K562 (cell line): Measurements from ENCODE around the gene WDR44. TPM values are rescaled to one million over a fixed set of nuclear protein-coding genes. Genes with fewer than 3 reads are reported as not detected.

Source experiments
- FOXK2 ChIP-seq, 2 experiments: fragments of 450-650 bp; IDR thresholded peaks in 1 of 2; conservative IDR thresholded peaks in 1 of 2; 2 replicates each; pipeline ENCODE4 v1.6.1; 2016; ENCODE audit warnings: low read depth in 2 of 2, mild to moderate bottlenecking in 1 of 2
- GATAD2A ChIP-seq: fragments of 450-650 bp; IDR thresholded peaks from 2 replicates; pipeline ENCODE4 v1.6.1; 2017
- NFIX ChIP-seq: fragments of 250-450 bp; sonication (Bioruptor Pico); IDR thresholded peaks from 2 replicates; pipeline ENCODE4 v1.4.0; 2020; ENCODE audit warnings: low read depth, mild to moderate bottlenecking, moderate library complexity
- POLR2G ChIP-seq: fragments of 200-400 bp; formaldehyde crosslinking; IDR thresholded peaks from 2 replicates; pipeline ENCODE4 v1.6.1; 2017; ENCODE audit warnings: low read depth, mild to moderate bottlenecking, antibody characterized with exemption, low read length, moderate library complexity
- RAD51 ChIP-seq: fragments of 450-650 bp; IDR thresholded peaks from 2 replicates; pipeline ENCODE4 v1.7.1; 2016; ENCODE audit warnings: low read depth, mild to moderate bottlenecking, borderline replicate concordance
- TEAD1 ChIP-seq, 2 experiments: fragments of 450-650 bp in 1 of 2; sonication (generic) in 1 of 2; formaldehyde crosslinking; IDR thresholded peaks; 2 replicates each; pipeline versions ENCODE4 v1.4.0 to v1.8.0; 2020 to 2022; ENCODE audit warnings: mild to moderate bottlenecking in 2 of 2, missing genetic modification reagents in 1 of 2
- ZNF23 ChIP-seq: fragments of 250-450 bp; sonication (Bioruptor Pico); IDR thresholded peaks from 2 replicates; pipeline ENCODE4 v1.4.0; 2020; ENCODE audit warnings: mild to moderate bottlenecking
- ZNF24 ChIP-seq: fragments of 450-650 bp; IDR thresholded peaks from 2 replicates; pipeline ENCODE4 v1.6.1; 2016
- ZNF518B ChIP-seq: fragments of 250-450 bp; sonication (Bioruptor Pico); IDR thresholded peaks from 2 replicates; pipeline ENCODE4 v1.5.0; 2021; ENCODE audit warnings: mild to moderate bottlenecking, moderate library complexity
- ZNF57 ChIP-seq: fragments of 450-650 bp; formaldehyde crosslinking; IDR thresholded peaks from 2 replicates; pipeline ENCODE4 v1.4.0; 2020; ENCODE audit warnings: mild to moderate bottlenecking, moderate library complexity
- polyA plus RNA-seq, 8 experiments: library from polyadenylated mRNA; depleted of rRNA in 4 of 8; stranded (reverse) in 5 of 8; unstranded in 3 of 8; fragments of >200 nt; fragmentation: Nextera tagmentation in 2 of 8; fragmentation: Illumina TruSeq in 1 of 8; extraction: Ambion mirVana in 2 of 8; extraction: Trizol in 1 of 8; gene quantifications; 2 replicates each; pipeline versions ENCODE4 v1.2.1 to v1.2.3, GENCODE V29; 2011 to 2014; ENCODE audit warnings: inconsistent platforms in 1 of 8, missing spikeins in 1 of 8
- total RNA-seq, 7 experiments: library from RNA; depleted of rRNA in 6 of 7; stranded (reverse); fragments of >200 nt in 6 of 7; fragmentation: Illumina TruSeq in 2 of 7; extraction: Trizol in 2 of 7; gene quantifications; 2 replicates each; pipeline versions ENCODE4 v1.2.1 to v1.2.3, GENCODE V29; 2011 to 2021; ENCODE audit warnings: low replicate concordance in 1 of 7
- TF ChIP-seq, protein P1 (sequence below), 2 experiments: IDR thresholded peaks in 1 of 2; conservative IDR thresholded peaks in 1 of 2; 2 replicates each; pipeline ENCODE4 v1.6.1; 2016; ENCODE audit warnings: low read depth in 2 of 2, mild to moderate bottlenecking in 1 of 2, missing compliant biosample characterization in 1 of 2, missing genetic modification characterization in 1 of 2, moderate library complexity in 1 of 2
- TF ChIP-seq, protein P2 (sequence below), 2 experiments: fragments of 450-650 bp; formaldehyde crosslinking in 1 of 2; IDR thresholded peaks; 2 replicates each; pipeline versions ENCODE4 v1.4.0 to v1.6.1; 2014 to 2020; ENCODE audit warnings: mild to moderate bottlenecking in 2 of 2, borderline replicate concordance in 1 of 2, low read depth in 1 of 2

The WDR44 gene
- total and polyA plus RNA-seq, 9 of the 15 experiments (the other 6 are each of a cell fraction or from before 2014, with no cell fraction given), result 5.6 to 20.0 (median 14.6) TPM

GRCh38 chrX:118345464-118346257 is at the start of gene WDR44 (continued):
- TF ChIP-seq, protein P1, sequence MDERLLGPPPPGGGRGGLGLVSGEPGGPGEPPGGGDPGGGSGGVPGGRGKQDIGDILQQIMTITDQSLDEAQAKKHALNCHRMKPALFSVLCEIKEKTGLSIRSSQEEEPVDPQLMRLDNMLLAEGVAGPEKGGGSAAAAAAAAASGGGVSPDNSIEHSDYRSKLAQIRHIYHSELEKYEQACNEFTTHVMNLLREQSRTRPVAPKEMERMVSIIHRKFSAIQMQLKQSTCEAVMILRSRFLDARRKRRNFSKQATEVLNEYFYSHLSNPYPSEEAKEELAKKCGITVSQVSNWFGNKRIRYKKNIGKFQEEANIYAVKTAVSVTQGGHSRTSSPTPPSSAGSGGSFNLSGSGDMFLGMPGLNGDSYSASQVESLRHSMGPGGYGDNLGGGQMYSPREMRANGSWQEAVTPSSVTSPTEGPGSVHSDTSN (CRISPR knock-in tag; IDR thresholded peaks at IDR 0.05; ENCODE audit: low read depth), result no peak
- TF ChIP-seq, protein P1 (tag; conservative IDR thresholded peaks at IDR 0.05; ENCODE audit: low read depth), result peak; percentile 77
- peak in 1 of 2 experiments; percentile 55; a peak in 2 of 4 replicates for TF ChIP-seq TEAD1 (CRISPR knock-in tag; IDR thresholded peaks at IDR 0.05)
- TF ChIP-seq GATAD2A, result no peak
- TF ChIP-seq, protein P2, sequence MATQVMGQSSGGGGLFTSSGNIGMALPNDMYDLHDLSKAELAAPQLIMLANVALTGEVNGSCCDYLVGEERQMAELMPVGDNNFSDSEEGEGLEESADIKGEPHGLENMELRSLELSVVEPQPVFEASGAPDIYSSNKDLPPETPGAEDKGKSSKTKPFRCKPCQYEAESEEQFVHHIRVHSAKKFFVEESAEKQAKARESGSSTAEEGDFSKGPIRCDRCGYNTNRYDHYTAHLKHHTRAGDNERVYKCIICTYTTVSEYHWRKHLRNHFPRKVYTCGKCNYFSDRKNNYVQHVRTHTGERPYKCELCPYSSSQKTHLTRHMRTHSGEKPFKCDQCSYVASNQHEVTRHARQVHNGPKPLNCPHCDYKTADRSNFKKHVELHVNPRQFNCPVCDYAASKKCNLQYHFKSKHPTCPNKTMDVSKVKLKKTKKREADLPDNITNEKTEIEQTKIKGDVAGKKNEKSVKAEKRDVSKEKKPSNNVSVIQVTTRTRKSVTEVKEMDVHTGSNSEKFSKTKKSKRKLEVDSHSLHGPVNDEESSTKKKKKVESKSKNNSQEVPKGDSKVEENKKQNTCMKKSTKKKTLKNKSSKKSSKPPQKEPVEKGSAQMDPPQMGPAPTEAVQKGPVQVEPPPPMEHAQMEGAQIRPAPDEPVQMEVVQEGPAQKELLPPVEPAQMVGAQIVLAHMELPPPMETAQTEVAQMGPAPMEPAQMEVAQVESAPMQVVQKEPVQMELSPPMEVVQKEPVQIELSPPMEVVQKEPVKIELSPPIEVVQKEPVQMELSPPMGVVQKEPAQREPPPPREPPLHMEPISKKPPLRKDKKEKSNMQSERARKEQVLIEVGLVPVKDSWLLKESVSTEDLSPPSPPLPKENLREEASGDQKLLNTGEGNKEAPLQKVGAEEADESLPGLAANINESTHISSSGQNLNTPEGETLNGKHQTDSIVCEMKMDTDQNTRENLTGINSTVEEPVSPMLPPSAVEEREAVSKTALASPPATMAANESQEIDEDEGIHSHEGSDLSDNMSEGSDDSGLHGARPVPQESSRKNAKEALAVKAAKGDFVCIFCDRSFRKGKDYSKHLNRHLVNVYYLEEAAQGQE (IDR thresholded peaks at IDR 0.05; ENCODE audit: borderline replicate concordance), result no peak; the same call in 1 of the 2 replicates
- TF ChIP-seq, protein P2 (CRISPR knock-in tag; IDR thresholded peaks at IDR 0.05; ENCODE audit: low read depth), result no peak
- TF ChIP-seq ZNF518B (CRISPR knock-in tag), result no peak
- TF ChIP-seq RAD51, result no peak
- peak in 1 of 2 experiments; percentile 7; a peak in 1 of 4 replicates for TF ChIP-seq FOXK2 (conservative IDR thresholded peaks at IDR 0.05 in 1 of 2, IDR thresholded peaks at IDR 0.05 in 1 of 2; ENCODE audit: low read depth in 2 of 2)
- TF ChIP-seq POLR2G, result peak; percentile 93
- no peak for TF ChIP-seq ZNF24
- no peak for TF ChIP-seq ZNF23 (CRISPR knock-in tag)
- TF ChIP-seq ZNF57 (CRISPR knock-in tag), result no peak
- no peak for TF ChIP-seq NFIX
